ENCODE results near the gene PITX2. TPM values are rescaled to one million over a fixed set of nuclear protein-coding genes. Genes with fewer than 3 reads are reported as not detected.

The PITX2 gene
- polyA plus RNA-seq, 3 donors: not detected

DNA sequence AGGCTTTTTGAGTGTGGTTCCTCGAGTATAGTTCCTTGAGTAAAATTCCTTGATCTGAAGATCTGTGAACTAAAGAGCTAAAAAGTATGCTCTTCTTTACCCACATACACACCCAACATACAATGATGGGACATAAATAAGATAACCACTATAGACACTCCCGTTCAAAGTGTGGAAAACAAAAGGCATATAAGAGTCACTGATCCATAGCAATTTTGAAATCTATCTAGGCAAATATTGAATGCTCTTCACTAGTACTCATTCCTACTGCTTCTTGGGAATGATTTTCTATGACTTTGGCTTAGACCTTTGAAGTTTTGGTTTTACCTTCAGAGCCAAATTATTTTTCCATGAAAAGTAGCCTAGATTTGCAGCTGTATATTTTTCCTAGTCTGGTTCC is 26.4 kb downstream of the PITX2 start:
- Mint-ChIP-seq H3K4me1 (no peaks in the 10 kb centered on the region), H3K36me3 (no peaks in the 10 kb centered on the region), H3K27ac (no peak overlapping the region), H3K4me3 (no peak overlapping the region), H3K9me3 (peaks cover 4 to 28% (median 14%) of the 10 kb centered on the region in 7 donors), H3K27me3 (ENCODE audit: low read depth in 3 of 3) (peaks cover 8 to 14% (median 12%) of the 10 kb centered on the region in 3 donors)
- H3K4me3 ChIP-seq (replicated peaks in 1 of 3; ENCODE audit: low read depth in 2 of 3, low read length in 3 of 3): no peak overlapping the region
- TF ChIP-seq, protein P1, sequence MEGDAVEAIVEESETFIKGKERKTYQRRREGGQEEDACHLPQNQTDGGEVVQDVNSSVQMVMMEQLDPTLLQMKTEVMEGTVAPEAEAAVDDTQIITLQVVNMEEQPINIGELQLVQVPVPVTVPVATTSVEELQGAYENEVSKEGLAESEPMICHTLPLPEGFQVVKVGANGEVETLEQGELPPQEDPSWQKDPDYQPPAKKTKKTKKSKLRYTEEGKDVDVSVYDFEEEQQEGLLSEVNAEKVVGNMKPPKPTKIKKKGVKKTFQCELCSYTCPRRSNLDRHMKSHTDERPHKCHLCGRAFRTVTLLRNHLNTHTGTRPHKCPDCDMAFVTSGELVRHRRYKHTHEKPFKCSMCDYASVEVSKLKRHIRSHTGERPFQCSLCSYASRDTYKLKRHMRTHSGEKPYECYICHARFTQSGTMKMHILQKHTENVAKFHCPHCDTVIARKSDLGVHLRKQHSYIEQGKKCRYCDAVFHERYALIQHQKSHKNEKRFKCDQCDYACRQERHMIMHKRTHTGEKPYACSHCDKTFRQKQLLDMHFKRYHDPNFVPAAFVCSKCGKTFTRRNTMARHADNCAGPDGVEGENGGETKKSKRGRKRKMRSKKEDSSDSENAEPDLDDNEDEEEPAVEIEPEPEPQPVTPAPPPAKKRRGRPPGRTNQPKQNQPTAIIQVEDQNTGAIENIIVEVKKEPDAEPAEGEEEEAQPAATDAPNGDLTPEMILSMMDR (IDR thresholded peaks at IDR 0.05): no peak
- no peak overlapping the region for H3K9ac ChIP-seq (ENCODE audit: insufficient read depth, low read length, poor library complexity, severe bottlenecking)
- intact Hi-C loops (cut with micrococcal nuclease): no loop called here
- H2AFZ ChIP-seq (ENCODE audit: insufficient read depth, low read depth, low read length, poor library complexity, severe bottlenecking): no peak overlapping the region
- H4K20me1 ChIP-seq (ENCODE audit: insufficient read depth, low read length): no peaks in the 10 kb centered on the region
- no CpG with 5 or more reads among the region's 2 CpGs for WGBS (ENCODE audit: insufficient coverage)
- no peaks in the 10 kb centered on the region for H3K27me3 ChIP-seq (ENCODE audit: control insufficient read depth in 2 of 2, insufficient read depth in 2 of 2, low read length in 2 of 2)
- no peak overlapping the region for H3K27ac ChIP-seq (ENCODE audit: low read depth in 1 of 2, low read length in 2 of 2)
- no peaks in the 10 kb centered on the region for H3K79me2 ChIP-seq (ENCODE audit: insufficient read depth, low read length)
- no peaks in the 10 kb centered on the region for H3K4me1 ChIP-seq (ENCODE audit: control insufficient read depth in 1 of 2, insufficient read depth in 2 of 2, low read length in 2 of 2)
- no peak for DNase-seq
- H3K36me3 ChIP-seq (replicated peaks in 1 of 2; ENCODE audit: control insufficient read depth in 1 of 2, insufficient read depth in 2 of 2, low read length in 2 of 2): no peaks in the 10 kb centered on the region
- H3K4me2 ChIP-seq (replicated peaks; ENCODE audit: extremely low read depth, low read length, poor library complexity, severe bottlenecking): no peak overlapping the region
- peaks cover 11 to 16% of the 10 kb centered on the region in 2 donors for H3K9me3 ChIP-seq (replicated peaks in 1 of 2; ENCODE audit: control insufficient read depth in 1 of 2, insufficient read depth in 1 of 2, low read length in 2 of 2)

DNA sequence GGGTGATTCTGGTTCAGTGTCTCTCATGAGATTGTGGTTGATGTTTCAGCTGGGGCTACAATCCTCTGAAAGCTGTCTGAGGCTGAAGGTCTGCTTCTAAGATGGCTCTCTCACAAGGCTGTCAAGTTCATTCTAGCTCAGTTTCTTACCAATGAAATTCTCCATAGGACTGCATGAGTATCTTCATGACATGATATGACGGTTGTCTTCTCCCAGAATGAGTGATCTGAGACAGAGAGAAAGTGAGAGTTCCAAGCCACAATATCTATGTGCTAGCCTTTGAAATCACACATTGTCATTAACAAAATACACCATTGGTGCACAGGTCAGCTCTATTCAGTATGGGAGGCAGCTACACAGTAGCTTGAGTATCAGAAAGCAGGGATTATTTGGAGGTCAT is 27.3 kb downstream of the PITX2 start:
- TF ChIP-seq, protein P1 (IDR thresholded peaks at IDR 0.05): no peak
- H3K9me3 Mint-ChIP-seq: peaks cover 4 to 28% (median 14%) of the 10 kb centered on the region in 7 donors
- H3K4me1 Mint-ChIP-seq: no peaks in the 10 kb centered on the region
- H3K36me3 ChIP-seq (replicated peaks in 1 of 2; ENCODE audit: control insufficient read depth in 1 of 2, insufficient read depth in 2 of 2, low read length in 2 of 2): no peaks in the 10 kb centered on the region
- H3K27ac Mint-ChIP-seq: no peak overlapping the region
- no peak overlapping the region for H3K9ac ChIP-seq (ENCODE audit: insufficient read depth, low read length, poor library complexity, severe bottlenecking)
- H3K79me2 ChIP-seq (ENCODE audit: insufficient read depth, low read length): no peaks in the 10 kb centered on the region
- no peak for DNase-seq
- no peak overlapping the region for H3K4me3 ChIP-seq (replicated peaks in 1 of 3; ENCODE audit: low read depth in 2 of 3, low read length in 3 of 3)
- H3K4me2 ChIP-seq (replicated peaks; ENCODE audit: extremely low read depth, low read length, poor library complexity, severe bottlenecking): no peak overlapping the region
- no peak overlapping the region for H3K4me3 Mint-ChIP-seq
- no peak overlapping the region for H3K27ac ChIP-seq (ENCODE audit: low read depth in 1 of 2, low read length in 2 of 2)
- H3K27me3 ChIP-seq (ENCODE audit: control insufficient read depth in 2 of 2, insufficient read depth in 2 of 2, low read length in 2 of 2): no peaks in the 10 kb centered on the region
- no peaks in the 10 kb centered on the region for H3K4me1 ChIP-seq (ENCODE audit: control insufficient read depth in 1 of 2, insufficient read depth in 2 of 2, low read length in 2 of 2)
- H3K27me3 Mint-ChIP-seq (ENCODE audit: low read depth in 3 of 3): peaks cover 8 to 14% (median 11%) of the 10 kb centered on the region in 3 donors
- intact Hi-C loops (cut with micrococcal nuclease): no loop called here
- peaks cover 11 to 16% of the 10 kb centered on the region in 2 donors for H3K9me3 ChIP-seq (replicated peaks in 1 of 2; ENCODE audit: control insufficient read depth in 1 of 2, insufficient read depth in 1 of 2, low read length in 2 of 2)
- H3K36me3 Mint-ChIP-seq: no peaks in the 10 kb centered on the region
- 100% methylated on average over 1 of the region's 1 CpG for WGBS (ENCODE audit: insufficient coverage)
- H2AFZ ChIP-seq (ENCODE audit: insufficient read depth, low read depth, low read length, poor library complexity, severe bottlenecking): no peak overlapping the region
- no peaks in the 10 kb centered on the region for H4K20me1 ChIP-seq (ENCODE audit: insufficient read depth, low read length)

All from CD14-positive monocyte (primary cell).